GM18907 (cell line): ENCODE results near the gene GRK3.

Experiments used
- ATAC-seq: cut with Tn5 transposase; IDR thresholded peaks from one replicate; pipeline ENCODE4 v1.9.1; 2021; ENCODE audit warnings: mild to moderate bottlenecking, moderate library complexity; ENCODE audit not compliant: unreplicated experiment

GRK3 gene

DNA sequence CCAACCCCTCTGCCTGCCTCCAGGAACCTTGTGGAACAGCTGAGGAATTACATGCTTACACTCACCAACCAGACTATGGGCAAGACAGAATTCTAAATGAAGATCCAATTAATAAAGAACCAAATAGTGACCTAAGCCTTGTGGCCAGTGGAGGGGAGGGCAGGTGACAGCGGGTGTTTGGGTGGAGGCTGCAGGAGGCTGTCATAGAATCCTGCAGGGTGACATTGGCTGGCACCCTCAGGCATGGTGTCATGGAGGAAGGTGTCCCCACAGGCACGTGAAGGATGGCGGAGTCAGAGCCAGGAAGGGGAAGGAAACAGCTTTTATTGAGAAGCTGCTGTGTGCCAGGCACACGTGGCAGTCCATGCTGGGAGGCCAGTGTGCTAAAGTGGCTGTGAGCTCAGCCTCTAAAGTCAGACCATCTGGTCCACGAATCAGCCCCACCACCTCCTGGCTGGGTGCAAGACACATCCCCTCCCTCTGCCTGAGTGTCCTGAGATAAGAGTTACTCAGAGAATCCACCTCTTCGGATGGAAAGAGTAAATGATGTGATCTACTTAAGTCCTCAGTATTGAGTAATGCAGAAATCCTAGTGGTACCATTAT is 186.2 kb downstream of the GRK3 start:
- no peak for ATAC-seq

DNA sequence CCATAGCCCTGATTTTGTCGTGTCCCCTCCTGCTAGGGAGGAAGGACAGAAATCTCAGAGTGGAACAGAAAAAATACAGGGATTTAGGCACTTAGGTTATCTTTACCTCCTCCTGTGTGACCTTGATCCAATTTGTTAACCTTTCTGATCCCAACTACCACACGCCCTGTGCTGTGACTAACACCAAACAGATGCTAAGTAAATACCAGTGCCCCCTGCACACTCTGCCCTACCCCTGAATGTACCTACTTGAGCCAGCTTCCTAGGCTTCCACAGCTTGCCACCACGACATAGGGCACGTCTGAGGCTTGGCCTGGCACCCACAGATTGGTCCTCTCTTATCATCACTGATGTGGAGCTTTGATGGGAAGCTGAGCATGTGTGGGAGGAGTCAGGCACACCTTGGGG is 186.7 kb downstream of the GRK3 start:
- no peak for ATAC-seq

DNA sequence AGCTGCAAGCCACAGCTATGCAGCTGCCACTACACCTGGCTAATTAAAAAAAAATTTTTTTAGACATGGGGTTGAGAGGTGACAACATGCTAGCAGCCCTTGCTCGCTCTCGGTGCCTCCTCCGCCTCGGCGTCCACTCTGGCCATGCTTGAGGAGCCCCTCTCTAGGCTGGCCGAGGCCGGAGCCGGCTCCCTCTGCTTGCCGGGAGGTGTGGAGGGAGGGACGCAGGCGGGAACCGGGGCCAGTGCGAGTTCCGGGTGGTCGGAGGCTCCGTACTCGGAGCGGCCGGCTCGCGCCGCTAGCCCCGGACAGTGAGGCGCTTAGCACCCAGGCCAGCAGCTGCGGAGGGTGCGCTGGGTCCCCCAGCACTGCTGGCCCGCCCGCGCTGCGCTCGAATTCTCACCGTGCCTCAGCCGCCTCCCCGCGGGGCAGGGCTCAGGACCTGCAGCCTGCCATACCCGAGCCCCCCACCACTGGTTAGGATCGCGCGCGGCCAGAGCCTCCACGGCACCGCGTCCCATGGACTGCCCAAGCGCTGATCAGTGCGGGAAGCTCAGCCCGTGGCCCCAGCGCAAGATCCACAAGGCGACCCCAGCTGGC is 188.2 kb downstream of the GRK3 start:
- ATAC-seq = no peak

DNA sequence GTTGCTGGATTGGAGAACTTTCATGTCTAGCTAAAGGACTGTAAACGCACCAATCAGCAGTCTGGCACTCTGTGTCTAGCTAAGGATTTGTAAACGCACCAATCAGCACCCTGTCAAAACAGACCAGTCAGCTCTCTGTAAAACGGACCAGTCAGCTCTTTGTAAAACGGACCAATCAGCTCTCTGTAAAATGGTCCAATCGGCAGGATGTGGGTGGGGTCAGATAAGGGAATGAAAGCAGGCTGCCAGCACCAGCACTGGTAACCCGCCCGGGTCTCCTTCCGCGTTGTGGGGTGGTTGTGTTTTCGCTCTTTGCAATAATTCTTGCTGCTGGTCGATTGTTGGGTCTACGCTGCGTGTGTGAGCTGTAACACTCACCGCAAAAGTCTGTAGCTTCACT is 188.8 kb downstream of the GRK3 start:
- no peak for ATAC-seq

DNA sequence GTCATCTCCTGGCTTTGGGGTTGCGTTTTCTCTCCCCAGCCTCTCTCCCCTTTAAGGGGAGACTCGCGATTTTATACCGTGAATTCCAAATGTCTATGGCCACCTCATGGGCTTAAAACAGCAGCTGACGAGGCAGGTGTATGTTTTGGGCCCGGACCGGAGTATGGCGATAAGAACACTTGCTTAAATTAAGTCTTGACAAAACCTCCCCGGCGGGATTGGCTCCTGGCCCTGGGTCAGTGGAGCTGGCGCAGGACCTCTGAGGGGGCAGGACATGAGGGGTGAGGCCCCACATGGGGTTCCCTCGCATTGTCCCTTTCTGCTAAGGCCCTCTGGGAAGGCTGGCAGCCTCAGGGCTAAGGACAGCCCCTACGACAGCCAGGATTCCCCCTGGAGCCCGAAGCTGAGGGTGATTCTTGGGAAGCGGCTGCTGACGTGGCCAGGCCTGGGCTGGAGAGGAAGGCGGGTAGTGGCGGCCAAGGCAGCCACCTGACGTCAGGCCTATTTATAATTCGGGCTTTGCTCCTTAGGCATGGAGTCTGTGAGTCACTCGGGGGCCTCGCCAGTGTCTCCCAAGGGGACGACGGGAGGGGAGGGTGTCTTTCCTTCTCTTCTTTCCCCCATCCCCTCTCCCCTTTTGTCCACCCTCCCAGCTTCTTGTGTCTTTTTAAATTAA is 190.2 kb downstream of the GRK3 start:
- ATAC-seq = no peak

DNA sequence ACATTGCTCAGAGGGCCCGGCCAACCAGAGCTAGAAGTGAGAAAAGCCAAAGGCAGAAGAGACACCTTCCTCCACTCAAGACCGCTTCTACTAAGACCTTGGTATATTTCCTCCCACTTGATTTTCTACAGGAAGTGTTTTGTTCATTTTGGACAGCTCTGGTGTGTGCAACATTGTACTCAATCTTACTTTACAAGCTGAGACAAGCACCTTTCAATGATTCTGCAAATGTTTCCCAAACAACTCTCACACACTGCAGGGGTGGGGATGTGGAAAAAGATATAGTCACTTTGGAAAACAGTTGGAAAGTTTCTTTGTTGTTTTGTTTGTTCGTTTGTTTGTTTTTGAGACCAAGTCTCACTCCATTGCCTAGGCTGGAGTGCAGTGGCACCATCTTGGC is 193.2 kb downstream of the GRK3 start:
- no peak for ATAC-seq

DNA sequence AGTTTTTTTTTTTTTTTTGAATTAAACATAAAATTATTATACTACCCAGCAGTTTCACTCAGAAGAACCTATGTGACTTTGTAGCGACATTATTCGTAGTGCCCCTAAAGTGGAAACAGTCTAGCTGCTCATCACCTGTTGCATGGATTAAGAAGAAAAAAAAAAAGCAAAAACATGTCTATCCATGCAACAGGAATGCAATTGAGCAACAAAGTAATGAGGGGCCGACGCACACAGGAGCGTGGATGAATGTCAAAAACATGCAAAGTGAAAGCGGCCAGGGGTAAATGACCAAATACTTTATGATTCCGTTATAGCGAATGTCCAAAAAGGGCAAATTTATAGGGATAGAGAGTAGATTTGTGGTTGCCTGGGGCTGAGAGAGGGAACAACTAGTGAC is 193.8 kb downstream of the GRK3 start:
- ATAC-seq = no peak

DNA sequence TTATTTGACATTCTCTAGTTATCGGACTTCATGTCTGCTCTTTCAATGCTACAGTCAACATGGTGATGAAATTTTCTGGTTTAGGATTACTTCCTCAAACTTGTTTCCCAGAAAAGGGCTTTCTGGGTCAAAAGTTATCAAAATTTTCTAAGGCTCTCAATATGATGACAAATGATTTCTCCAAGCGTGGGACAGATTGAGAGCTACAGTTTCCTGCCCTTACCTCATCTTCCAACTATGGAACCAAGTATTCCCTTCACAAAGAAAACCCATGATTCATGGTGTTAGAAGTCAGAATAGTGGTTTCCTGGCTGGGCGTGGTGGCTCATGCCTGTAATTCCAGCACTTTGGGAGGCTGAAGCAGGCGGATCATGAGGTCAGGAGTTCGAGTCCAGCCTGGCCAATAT is 195.4 kb downstream of the GRK3 start:
- no peak for ATAC-seq

DNA sequence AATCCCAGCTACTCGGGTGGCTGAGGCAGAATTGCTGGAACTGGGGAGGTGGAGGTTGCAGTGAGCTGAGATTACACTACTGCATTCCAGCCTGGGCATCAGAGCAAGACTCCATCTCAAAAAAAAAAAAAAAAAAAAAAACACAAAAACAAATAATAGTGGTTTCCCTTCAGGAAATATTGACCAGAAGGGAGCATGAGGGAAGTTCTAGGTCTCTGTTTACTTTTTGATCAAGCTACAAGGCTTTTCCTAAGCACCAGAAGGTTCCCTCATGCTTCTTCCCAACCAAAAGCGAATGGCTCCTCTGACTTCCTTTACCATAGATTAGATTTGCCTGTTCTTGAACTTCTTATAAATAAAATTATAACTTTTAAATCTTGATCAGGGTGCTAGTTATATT is 195.8 kb downstream of the GRK3 start:
- no peak for ATAC-seq

DNA sequence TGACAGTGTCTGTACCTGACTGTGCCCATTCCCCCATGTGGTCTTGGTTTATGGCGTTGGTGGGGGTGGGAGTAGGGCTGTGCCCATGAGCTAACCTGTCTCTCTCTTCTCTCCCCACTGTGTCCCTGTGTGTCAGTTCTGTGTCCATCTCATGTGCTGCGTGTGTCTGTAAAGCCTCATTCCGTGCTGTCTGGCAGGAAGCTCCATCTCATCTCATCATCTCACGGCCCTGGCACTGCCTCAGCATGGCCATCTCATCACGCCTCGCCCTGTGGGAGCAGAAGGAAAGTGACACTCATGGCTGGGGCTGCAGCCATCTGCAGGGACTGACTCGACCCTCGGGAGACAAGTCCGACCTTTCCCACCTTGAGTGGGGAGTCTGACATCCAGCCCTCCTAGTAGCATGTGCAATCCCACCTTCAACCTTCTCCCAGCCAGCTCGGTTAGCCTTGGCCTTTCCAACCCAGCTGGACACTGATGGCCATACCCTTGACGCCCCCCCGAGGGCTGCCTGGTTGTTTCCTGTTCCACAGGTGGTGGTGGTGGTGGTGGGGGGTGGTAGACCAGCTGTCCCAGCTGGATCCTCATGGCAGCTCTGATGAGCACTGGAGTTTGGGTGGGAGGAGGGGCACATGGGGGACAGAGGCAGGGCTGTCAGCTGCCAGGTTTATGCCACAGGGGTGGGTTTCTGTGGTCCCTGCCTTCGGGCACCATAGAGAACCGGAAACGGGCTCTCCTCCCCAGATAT is 196.5 kb downstream of the GRK3 start:
- no peak for ATAC-seq

DNA sequence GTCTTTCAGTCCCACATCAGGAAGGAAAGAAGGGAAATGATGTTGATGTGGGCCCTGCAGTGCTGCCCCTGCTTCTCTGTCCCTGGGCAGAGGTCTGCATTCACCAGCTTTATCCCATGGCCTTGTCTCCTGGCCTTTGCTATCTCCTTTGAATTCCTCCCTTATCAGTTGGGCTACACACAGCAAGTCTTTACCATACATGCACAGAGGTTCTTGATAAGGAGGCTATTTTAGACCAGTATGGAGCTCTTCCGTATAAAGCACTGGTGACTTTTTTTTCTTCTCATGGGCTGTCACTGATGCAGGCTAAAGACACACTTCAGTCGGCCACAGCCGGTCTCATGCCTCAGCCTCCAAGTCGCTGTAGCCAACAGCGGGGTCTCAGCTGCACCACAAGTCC is 197.7 kb downstream of the GRK3 start:
- no peak for ATAC-seq

DNA sequence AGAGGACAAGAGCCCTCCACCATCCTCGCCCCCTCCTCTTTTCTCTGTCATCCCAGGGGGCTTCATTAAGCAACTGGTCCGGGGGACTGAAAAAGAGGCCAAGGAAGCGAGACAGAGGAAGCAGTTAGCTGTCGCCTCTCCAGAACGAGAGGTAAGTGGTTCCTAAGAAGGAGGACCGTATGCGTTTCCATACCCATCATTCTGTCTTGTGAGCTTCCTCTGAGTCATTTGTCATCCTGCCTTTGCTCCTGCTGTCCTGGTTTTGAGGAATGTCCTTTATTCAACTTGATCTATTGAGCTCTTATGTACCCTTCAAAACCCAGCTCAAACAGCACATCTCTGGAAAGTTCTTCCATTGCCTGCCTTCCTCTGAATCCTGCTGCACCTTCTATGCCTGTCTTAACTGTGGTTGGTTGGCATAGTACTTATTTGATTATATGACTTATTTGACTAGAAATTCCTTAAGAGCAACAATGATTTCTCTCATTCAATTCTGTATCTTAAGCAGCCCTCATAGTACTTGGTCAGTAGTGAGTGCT is 198.8 kb downstream of the GRK3 start:
- ATAC-seq = no peak

DNA sequence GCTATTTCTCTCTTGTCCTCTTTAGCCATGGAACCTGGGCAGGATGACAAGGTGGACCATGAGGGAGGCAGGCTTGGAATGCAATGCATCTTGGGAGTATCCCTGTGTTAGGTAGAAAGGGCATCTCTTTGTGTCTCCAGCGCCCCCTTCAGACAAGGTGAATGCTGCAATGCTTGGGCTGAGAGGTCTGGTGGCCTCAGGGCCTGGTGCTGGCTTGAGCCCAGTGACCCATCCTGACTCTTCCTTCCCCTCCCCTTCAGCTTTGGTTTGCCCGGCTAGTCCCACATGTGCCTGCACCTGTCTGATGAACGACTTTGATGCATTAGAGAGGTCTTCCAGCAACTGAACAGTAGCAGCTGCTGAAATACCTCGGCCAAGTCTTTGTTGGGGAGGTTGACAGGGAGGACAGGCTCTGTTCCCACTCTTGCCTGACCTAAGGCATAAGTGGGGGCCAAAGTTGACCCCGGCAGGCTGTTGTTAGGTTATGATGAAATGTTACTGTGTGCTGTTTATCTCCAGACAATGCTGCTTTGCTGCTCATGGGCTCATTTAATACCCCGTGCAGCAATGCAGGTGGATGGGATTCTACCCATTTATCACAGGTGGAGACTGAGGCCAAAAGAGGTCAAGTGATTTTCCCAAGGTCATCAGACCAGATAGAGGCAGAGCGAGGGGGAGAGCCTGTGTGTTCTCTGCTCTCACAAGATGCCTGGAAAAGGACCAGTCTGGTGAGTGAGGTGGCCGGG is 200.0 kb downstream of the GRK3 start:
- ATAC-seq = no peak

DNA sequence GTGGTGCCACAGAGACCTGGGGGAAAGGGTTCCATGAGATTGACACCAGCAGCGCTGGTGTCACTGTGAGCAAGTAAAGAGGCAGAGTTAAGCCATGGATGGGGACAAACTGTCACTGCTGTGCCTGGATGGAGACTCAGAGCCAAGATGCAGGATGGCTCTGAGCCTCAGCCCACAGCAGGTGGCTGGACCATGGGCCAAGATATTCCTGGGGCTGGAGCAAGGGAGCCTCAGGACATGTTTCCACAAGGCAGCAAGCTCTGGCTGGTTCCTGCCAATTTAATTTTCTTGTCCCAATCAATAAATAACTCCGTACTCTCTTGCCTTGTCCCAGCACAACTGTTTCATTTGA is 200.5 kb downstream of the GRK3 start:
- no peak for ATAC-seq

DNA sequence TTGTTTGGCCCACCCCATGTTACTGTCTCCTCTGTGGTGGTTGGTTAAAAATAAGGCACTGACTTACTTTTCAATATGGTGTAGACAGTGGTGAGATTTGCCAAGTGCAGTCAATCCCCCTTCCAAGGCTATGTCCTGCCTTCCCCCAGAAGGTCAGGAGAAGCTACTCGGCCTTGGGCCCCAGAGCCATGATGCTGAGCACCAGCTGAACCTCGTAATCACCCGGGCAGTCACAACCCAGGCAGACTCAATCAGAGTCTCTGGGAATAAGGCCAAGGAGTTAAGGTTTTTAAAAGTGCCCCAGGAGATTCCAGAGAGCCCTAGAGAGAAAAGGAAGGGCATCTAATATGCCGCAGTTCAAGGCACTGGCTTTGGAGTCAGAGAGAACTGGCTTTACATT is 201.3 kb downstream of the GRK3 start:
- ATAC-seq = no peak

DNA sequence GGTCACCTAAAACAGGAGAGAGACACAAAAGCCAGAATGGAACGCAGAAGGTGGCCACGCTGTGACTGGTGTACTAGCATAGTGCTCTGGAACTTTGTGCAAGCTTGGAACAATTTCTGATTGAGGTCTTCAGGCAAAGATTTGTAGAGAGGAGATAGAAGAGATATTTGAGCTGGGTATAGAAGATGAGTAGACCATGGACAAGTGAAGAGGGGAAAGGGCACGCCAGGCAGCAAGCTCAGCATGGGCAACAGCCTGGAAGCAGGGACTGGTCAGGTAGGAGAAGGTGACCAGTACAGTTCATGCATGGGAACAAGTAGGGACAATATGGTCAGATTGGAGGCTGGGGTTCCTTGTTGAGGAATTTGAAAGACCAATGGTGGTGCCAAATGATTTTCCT is 201.9 kb downstream of the GRK3 start:
- ATAC-seq = no peak

DNA sequence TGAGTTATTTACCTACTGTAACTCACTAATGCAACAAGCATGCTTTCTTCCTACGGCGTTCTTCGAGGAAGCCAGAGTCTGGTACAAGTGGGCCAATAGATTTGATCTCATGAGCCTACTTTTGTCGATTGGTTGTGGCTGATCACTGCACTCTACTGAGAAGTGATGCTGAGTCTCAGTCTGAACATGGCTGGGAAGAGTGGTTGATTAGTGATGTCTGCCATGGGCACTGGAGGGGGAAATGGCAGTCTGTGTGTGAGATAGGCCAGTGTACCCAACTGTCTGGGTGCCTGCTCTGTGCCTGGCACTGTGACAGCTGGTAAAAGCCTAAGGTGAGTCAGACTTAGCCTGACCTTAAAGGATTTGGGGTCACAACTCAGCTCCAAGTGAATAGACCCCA is 205.9 kb downstream of the GRK3 start:
- ATAC-seq = no peak

DNA sequence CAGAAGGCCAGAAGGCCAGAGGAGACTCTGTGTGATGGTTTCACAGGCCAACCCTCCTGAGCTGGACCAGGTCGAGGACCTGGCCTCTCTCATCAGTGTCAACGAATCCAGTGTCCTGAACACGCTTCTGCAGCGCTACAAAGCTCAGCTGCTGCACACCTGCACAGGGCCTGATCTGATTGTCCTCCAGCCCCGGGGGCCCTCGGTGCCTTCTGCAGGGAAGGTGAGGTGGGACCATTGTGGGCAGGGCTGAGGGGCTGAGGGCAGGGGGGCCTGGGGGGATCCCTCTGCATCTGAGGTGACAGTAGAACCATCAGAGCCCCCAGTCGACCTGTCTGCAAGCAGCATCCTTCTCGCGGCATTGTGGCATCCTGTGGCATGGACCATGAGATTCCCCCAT is 207.8 kb downstream of the GRK3 start:
- no peak for ATAC-seq

DNA sequence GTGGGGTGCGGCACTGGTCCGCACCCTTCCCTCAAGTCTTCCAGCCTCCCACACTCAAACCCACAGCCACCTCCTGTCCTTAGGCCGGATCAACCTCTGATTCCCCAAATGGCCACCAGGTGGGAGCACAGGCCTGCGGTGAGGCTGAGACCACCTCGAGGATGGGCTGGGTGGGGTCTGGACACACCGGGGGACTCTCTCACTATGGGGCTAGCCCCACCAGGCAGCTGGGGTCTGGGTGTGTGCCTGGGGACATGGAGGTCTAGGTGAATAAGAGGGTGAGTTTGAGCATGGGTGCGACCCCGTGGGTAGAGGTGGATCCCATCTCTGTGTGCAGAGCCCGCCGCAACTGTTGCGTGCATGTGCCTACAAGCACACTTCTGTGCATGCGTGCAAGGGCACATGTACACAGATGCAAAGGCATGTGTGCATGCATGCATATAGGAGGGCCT is 210.1 kb downstream of the GRK3 start:
- no peak for ATAC-seq

DNA sequence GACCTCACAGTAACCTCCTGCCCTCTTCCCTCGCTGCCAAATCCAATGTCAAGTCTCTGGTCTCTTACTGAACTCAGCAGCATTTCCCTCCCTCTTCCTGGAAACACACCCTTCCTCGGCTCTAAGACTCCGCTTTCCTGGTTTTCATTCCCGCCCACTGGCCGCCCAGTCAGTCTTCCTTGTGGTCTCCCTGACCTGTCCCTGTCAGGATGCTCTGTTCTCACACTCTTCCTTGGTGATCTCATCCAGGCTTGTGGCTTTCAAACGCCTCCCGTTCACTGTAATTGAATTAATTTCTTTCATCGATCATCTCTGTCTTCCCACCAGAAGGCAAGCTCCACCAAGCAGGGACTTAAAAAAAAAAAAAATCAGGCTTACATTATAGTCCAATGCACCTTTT is 211.1 kb downstream of the GRK3 start:
- no peak for ATAC-seq

DNA sequence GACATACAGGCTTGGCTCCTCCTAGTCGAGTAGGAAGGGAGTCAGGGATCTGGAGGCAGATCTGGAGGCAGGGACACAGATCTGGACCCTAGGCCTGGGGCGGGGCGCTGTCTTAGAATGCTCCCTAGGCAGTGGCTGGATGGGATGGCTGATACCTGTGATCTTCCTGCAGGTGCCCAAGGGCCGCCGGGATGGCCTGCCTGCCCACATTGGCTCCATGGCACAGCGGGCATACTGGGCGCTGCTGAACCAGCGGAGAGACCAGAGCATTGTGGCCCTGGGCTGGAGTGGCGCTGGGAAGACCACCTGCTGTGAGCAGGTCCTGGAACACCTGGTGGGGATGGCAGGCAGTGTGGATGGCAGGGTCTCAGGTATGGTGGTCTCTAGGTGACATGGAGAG is 212.9 kb downstream of the GRK3 start:
- no peak for ATAC-seq
